Spleen (tissue), 11 donors: ENCODE results near the gene KCP. TPM values are rescaled to one million over a fixed set of nuclear protein-coding genes. Genes with fewer than 3 reads are reported as not detected.

Experiments used
- DNase-seq: peaks from one replicate; pipeline ENCODE4 v3.0.0-alpha.2; 2020
- H3K27ac ChIP-seq, 8 donors: fragments of 200-600 bp; sonication (generic) in 7 of 8; 1 replicate in 4 of 8; 2 replicates in 4 of 8; pipeline versions ENCODE4 v1.5.0 to v1.8.0; 2016 to 2021; ENCODE audit warnings: inconsistent platforms in 4 of 8, mild to moderate bottlenecking in 4 of 8, moderate library complexity in 1 of 8
- H3K27me3 ChIP-seq, 7 donors: fragments of 200-600 bp; sonication (generic) in 6 of 7; replicated peaks in 1 of 7; 1 replicate in 4 of 7; 2 replicates in 3 of 7; pipeline versions ENCODE4 v1.5.0 to v1.8.0; 2016 to 2021; ENCODE audit warnings: inconsistent platforms in 3 of 7, mild to moderate bottlenecking in 1 of 7
- H3K36me3 ChIP-seq, 6 donors: fragments of 200-600 bp; sonication (generic) in 5 of 6; 1 replicate in 4 of 6; 2 replicates in 2 of 6; pipeline versions ENCODE4 v1.5.0 to v1.8.0; 2016 to 2021; ENCODE audit warnings: inconsistent platforms in 2 of 6
- H3K4me1 ChIP-seq, 6 donors: fragments of 200-600 bp; sonication (generic) in 5 of 6; 1 replicate in 3 of 6; 2 replicates in 3 of 6; pipeline versions ENCODE4 v1.5.0 to v1.8.0; 2016 to 2021; ENCODE audit warnings: inconsistent platforms in 3 of 6
- H3K4me3 ChIP-seq, 8 donors: fragments of 200-600 bp; sonication (generic) in 7 of 8; 1 replicate in 4 of 8; 2 replicates in 4 of 8; pipeline versions ENCODE4 v1.5.0 to v1.8.0; 2016 to 2021; ENCODE audit warnings: inconsistent platforms in 4 of 8, mild to moderate bottlenecking in 4 of 8, moderate library complexity in 2 of 8
- H3K9me3 ChIP-seq, 8 donors: fragments of 200-600 bp; sonication (generic) in 7 of 8; 1 replicate in 4 of 8; 2 replicates in 4 of 8; pipeline versions ENCODE4 v1.5.0 to v1.8.0; 2016 to 2021; ENCODE audit warnings: inconsistent platforms in 4 of 8
- CTCF ChIP-seq, 11 experiments: fragments of 200-600 bp in 7 of 11; fragments of 450-650 bp in 4 of 11; sonication (generic) in 4 of 11; IDR thresholded peaks in 8 of 11; conservative IDR thresholded peaks in 3 of 11; 1 replicate in 7 of 11; 2 replicates in 4 of 11; pipeline versions ENCODE4 v1.4.0 to v1.8.0; 2016 to 2021; ENCODE audit warnings: antibody characterized with exemption in 11 of 11, inconsistent platforms in 4 of 11, mild to moderate bottlenecking in 1 of 11
- POLR2A ChIP-seq, 3 donors: fragments of 450-650 bp; IDR thresholded peaks; one replicate each; pipeline ENCODE4 v1.5.1; 2017; ENCODE audit warnings: antibody characterized with exemption in 3 of 3, mild to moderate bottlenecking in 1 of 3
- POLR2AphosphoS5 ChIP-seq, 3 donors: sonication (generic); formaldehyde crosslinking; IDR thresholded peaks; one replicate each; pipeline ENCODE4 v1.5.1; 2017; ENCODE audit warnings: antibody characterized with exemption in 3 of 3
- WGBS, 5 donors: extraction: QIAGEN DNeasy Blood & Tissue Kit in 3 of 5; methylation state at CpG; one replicate each; pipeline versions ENCODE4 v1.1.5 to v1.1.7; 2013 to 2018; 5-methylcytosine and 5-hydroxymethylcytosine counted together
- intact Hi-C: fragments of 100-400 bp; cut with DNase I; formaldehyde crosslinking; loops from one replicate; pipeline ENCODE4 v1.15.0; 2023; ENCODE audit warnings: low total_unique reads
- polyA plus RNA-seq, 3 donors: library from polyadenylated mRNA; stranded (reverse); fragments of 200-250 nt; gene quantifications; one replicate each; pipeline ENCODE4 v1.2.1, GENCODE V29; 2013
- total RNA-seq, 7 donors: library from RNA; depleted of rRNA in 3 of 7; stranded (reverse); fragments of >200 nt in 3 of 7; fragmentation: NEBNext Ultra II Directional in 4 of 7; extraction: Animal tissue kit (Norgen Biotek cat#: 25700) in 4 of 7; gene quantifications; one replicate each; pipeline versions ENCODE4 v1.1.0 to v1.2.1, GENCODE V29; 2016 to 2021
- donor health status: healthy with polysubstance abuse.
- donor health status: DM: no; HTN: no; CAD: no; lungs with moderate emphysema.
- donor health status: DM: no; HTN: no; CAD: no.
- donor health status: Bipolar disorder and iron deficiency.
- donor health status: healthy.
- donor health status: DM: no; HTN: no; CAD: no.
- donor health status: DM: yes; HTN: yes; CAD: no.

KCP gene
- total and polyA plus RNA-seq, 10 donors: 0.06 to 2.1 (median 0.71) TPM

DNA sequence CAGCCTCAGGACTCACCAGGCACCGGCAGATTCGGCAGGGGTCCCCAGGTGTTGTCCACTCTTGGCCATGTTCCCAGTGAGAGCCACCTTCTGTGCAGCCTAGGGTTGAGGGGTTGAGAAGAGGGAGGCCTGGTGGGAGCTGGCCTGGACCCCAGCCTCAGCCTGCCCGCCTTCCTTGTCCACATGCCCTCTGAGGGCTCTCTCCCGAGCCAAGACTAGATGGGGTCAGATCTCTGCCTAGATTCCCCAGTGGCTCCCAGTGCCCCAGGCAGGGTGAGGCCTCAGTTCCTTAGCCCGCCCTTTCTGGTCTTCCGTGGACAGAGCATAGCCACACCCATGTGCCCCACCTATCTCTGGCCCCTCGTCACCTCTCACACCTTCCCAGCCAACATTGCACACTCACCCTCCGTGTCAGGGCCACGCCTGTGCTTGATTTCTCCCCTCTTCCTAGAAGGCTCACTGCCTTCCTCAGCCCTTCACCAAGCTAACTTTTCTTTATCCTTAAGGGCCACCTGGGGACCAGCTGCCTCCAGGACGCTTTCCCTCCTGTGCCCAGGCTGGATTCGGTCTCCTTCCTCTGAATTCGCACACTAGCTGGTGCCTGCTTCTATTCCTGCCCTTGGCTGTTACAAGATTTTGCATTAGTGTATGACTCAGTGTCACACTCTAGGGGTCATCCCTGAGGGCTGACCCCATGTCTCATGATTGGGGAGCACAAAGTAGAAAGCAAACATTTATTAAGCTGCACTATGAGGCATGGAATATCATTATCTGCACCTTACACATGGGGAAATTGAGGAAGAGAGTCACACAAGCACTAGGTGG is 7.5 kb downstream of the KCP start:
- peaks cover 0 to 30% (median 4%) of the 10 kb centered on the region in 7 donors for H3K27me3 ChIP-seq

DNA sequence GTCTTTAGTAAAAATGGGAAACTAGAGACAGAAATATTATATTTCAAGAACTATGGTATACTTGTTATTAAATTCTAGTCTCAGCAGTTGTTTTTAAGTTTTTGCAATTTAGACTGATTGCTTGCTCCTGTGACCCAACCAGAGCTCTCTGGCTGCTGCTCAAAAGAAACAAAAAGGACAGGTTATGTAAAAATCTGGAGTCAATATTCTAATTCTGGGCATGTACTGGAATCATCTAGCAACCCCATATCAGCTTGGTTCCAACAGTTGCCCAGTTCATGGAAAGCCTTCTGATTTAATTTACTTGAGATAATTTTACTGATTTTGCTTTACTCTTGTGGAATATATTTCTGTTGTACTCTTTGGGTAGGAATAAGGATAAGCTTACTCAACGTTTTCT is 10.3 kb downstream of the KCP start:
- WGBS, 5 donors: 63 to 80% (median 67%) methylated on average over 1 of the region's 1 CpG
- Histone ChIP-seq H3K4me1 (peaks cover 0 to 10% (median 1%) of the 10 kb centered on the region in 6 donors), H3K27me3 (peaks cover 0 to 9% (median 0%) of the 10 kb centered on the region in 7 donors), H3K36me3 (no peaks in the 10 kb centered on the region), H3K27ac (no peak overlapping the region), H3K9me3 (peaks cover 0 to 22% (median 16%) of the 10 kb centered on the region in 8 donors), H3K4me3 (no peak overlapping the region)
- intact Hi-C loops: loop anchor here (5.0 kb wide), 1 partner anchor 192 kb away; no protein-coding TSS in a partner anchor
- TF ChIP-seq POLR2A (IDR thresholded peaks at IDR 0.05) (no peak), CTCF (IDR thresholded peaks at IDR 0.05 in 8 of 11, conservative IDR thresholded peaks at IDR 0.05 in 3 of 11) (no peak), POLR2AphosphoS5 (IDR thresholded peaks at IDR 0.05) (no peak)
- no peak for DNase-seq

More for the DNA sequence above, 7.5 kb downstream of the KCP start:
- no peak overlapping the region for H3K27ac ChIP-seq
- H3K4me1 ChIP-seq: peaks cover 0 to 10% (median 1%) of the 10 kb centered on the region in 6 donors
- no peaks in the 10 kb centered on the region for H3K36me3 ChIP-seq
- 75 to 89% (median 80%) methylated on average over 11 to 12 of the region's 12 CpGs for WGBS, 5 donors
- DNase-seq: peak; percentile 53
- no peak for TF ChIP-seq POLR2AphosphoS5 (IDR thresholded peaks at IDR 0.05)
- no peak for TF ChIP-seq POLR2A (IDR thresholded peaks at IDR 0.05)
- no peak for TF ChIP-seq CTCF (IDR thresholded peaks at IDR 0.05 in 8 of 11, conservative IDR thresholded peaks at IDR 0.05 in 3 of 11)
- intact Hi-C loops: loop anchor here (5.0 kb wide), 1 partner anchor 189 kb away; no protein-coding TSS in a partner anchor
- no peak overlapping the region for H3K4me3 ChIP-seq
- peaks cover 0 to 22% (median 16%) of the 10 kb centered on the region in 8 donors for H3K9me3 ChIP-seq

DNA sequence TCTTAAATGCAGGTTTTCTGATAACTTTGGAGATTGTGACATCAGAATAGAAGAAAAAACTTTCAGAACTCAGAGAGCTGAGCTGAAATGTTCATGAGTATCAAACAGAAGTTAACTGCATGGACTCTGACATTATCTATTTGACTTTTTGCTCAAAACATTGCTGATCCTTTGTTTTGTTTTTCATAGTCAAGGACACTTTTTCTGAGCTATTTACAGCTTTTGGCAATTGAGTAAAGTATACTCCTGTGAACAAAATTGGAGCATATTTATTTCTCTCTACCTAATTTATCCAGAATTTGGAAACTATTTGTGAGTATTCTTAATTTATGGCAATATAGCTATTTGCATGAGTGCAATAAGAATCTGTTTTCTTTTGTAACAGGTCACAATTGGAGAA is 11.1 kb downstream of the KCP start:
- Histone ChIP-seq H3K4me1 (peaks cover 0 to 3% (median under 1%) of the 10 kb centered on the region in 6 donors), H3K36me3 (no peaks in the 10 kb centered on the region), H3K9me3 (peaks cover 0 to 22% (median 16%) of the 10 kb centered on the region in 8 donors), H3K4me3 (no peak overlapping the region), H3K27ac (no peak overlapping the region), H3K27me3 (peaks cover 0 to 8% (median 0%) of the 10 kb centered on the region in 7 donors)
- TF ChIP-seq CTCF (IDR thresholded peaks at IDR 0.05 in 8 of 11, conservative IDR thresholded peaks at IDR 0.05 in 3 of 11) (no peak), POLR2AphosphoS5 (IDR thresholded peaks at IDR 0.05) (no peak), POLR2A (IDR thresholded peaks at IDR 0.05) (no peak)
- intact Hi-C loops: no loop called here
- DNase-seq: no peak

GRCh38 chr7:128895320-128895719 is 15.2 kb downstream of the KCP start:
- intact Hi-C loops: no loop called here
- peaks cover 0 to 13% (median 7%) of the 10 kb centered on the region in 6 donors for H3K4me1 ChIP-seq
- no peak overlapping the region for H3K27ac ChIP-seq
- H3K4me3 ChIP-seq: no peak overlapping the region
- TF ChIP-seq POLR2AphosphoS5 (IDR thresholded peaks at IDR 0.05): no peak
- no peak for TF ChIP-seq CTCF (IDR thresholded peaks at IDR 0.05 in 8 of 11, conservative IDR thresholded peaks at IDR 0.05 in 3 of 11)
- TF ChIP-seq POLR2A (IDR thresholded peaks at IDR 0.05): no peak
- DNase-seq: peak; percentile 30
- peaks cover 0 to 21% (median 16%) of the 10 kb centered on the region in 8 donors for H3K9me3 ChIP-seq
- WGBS, 5 donors: 79 to 88% (median 87%) methylated on average over 3 of the region's 3 CpGs
- H3K27me3 ChIP-seq: peaks cover 0 to 23% (median 13%) of the 10 kb centered on the region in 7 donors
- H3K36me3 ChIP-seq: no peaks in the 10 kb centered on the region
